ENCODE data around the gene NTSR1.
A peak's percentile ranks its signal among the peaks of the same experiment; 100 is the strongest.

The NTSR1 gene

GRCh38 chr20:62755817-62756724 is 47.4 kb downstream of the NTSR1 start:
- TF ChIP-seq SUZ12 (IDR thresholded peaks at IDR 0.05; ENCODE audit: extremely low read depth, insufficient read depth, insufficient read length) (no peak), YY1 (IDR thresholded peaks at IDR 0.05; ENCODE audit: insufficient read depth, insufficient read length) (no peak), ZNF274 (IDR thresholded peaks at IDR 0.05; ENCODE audit: low read depth, low read length) (no peak)
- no peak for DNase-seq (ENCODE audit: low read depth, low spot score)
- Histone ChIP-seq H3K36me3 (ENCODE audit: insufficient read depth, insufficient read length, low read length) (no peaks in the 10 kb centered on the region), H3K4me3 (ENCODE audit: insufficient read length, low read depth) (no peak overlapping the region), H3K9ac (ENCODE audit: insufficient read length, low read depth) (no peak overlapping the region), H3K9me3 (ENCODE audit: insufficient read depth, low read length) (no peaks in the 10 kb centered on the region), H3K27me3 (ENCODE audit: insufficient read depth, insufficient read length) (peaks cover 3% of the 10 kb centered on the region), H3K4me1 (ENCODE audit: insufficient read depth, insufficient read length) (peaks cover 29% of the 10 kb centered on the region)

- no peaks in the 10 kb centered on the region for H3K36me3 ChIP-seq (ENCODE audit: insufficient read depth, insufficient read length, low read length)
- H3K4me1 ChIP-seq (ENCODE audit: insufficient read depth, insufficient read length) = peaks cover 15% of the 10 kb centered on the region
- H3K27me3 ChIP-seq (ENCODE audit: insufficient read depth, insufficient read length) = peaks cover 3% of the 10 kb centered on the region
- no peak overlapping the region for H3K4me3 ChIP-seq (ENCODE audit: insufficient read length, low read depth)
- TF ChIP-seq YY1 (IDR thresholded peaks at IDR 0.05; ENCODE audit: insufficient read depth, insufficient read length) (no peak), ZNF274 (IDR thresholded peaks at IDR 0.05; ENCODE audit: low read depth, low read length) (no peak), SUZ12 (IDR thresholded peaks at IDR 0.05; ENCODE audit: extremely low read depth, insufficient read depth, insufficient read length) (no peak)
- DNase-seq (ENCODE audit: low read depth, low spot score) = no peak
- H3K9me3 ChIP-seq (ENCODE audit: insufficient read depth, low read length) = no peaks in the 10 kb centered on the region
- no peak overlapping the region for H3K9ac ChIP-seq (ENCODE audit: insufficient read length, low read depth)
Measured at GRCh38 chr20:62758226-62758912, 49.7 kb downstream of the NTSR1 start.

- H3K4me1 ChIP-seq (ENCODE audit: insufficient read depth, insufficient read length) = peaks cover 17% of the 10 kb centered on the region
- no peak overlapping the region for H3K9ac ChIP-seq (ENCODE audit: insufficient read length, low read depth)
- H3K36me3 ChIP-seq (ENCODE audit: insufficient read depth, insufficient read length, low read length) = no peaks in the 10 kb centered on the region
- no peak for TF ChIP-seq SUZ12 (IDR thresholded peaks at IDR 0.05; ENCODE audit: extremely low read depth, insufficient read depth, insufficient read length)
- no peak for TF ChIP-seq ZNF274 (IDR thresholded peaks at IDR 0.05; ENCODE audit: low read depth, low read length)
- TF ChIP-seq YY1 (IDR thresholded peaks at IDR 0.05; ENCODE audit: insufficient read depth, insufficient read length) = no peak
- DNase-seq (ENCODE audit: low read depth, low spot score) = no peak
- H3K4me3 ChIP-seq (ENCODE audit: insufficient read length, low read depth) = no peak overlapping the region
- H3K9me3 ChIP-seq (ENCODE audit: insufficient read depth, low read length) = no peaks in the 10 kb centered on the region
- peaks cover 3% of the 10 kb centered on the region for H3K27me3 ChIP-seq (ENCODE audit: insufficient read depth, insufficient read length)
Measured at GRCh38 chr20:62759981-62760431, 51.4 kb downstream of the NTSR1 start.

GRCh38 chr20:62760471-62760855 is 51.8 kb downstream of the NTSR1 start:
- peaks cover 3% of the 10 kb centered on the region for H3K27me3 ChIP-seq (ENCODE audit: insufficient read depth, insufficient read length)
- TF ChIP-seq ZNF274 (IDR thresholded peaks at IDR 0.05; ENCODE audit: low read depth, low read length) = no peak
- no peak for TF ChIP-seq SUZ12 (IDR thresholded peaks at IDR 0.05; ENCODE audit: extremely low read depth, insufficient read depth, insufficient read length)
- no peak for TF ChIP-seq YY1 (IDR thresholded peaks at IDR 0.05; ENCODE audit: insufficient read depth, insufficient read length)
- DNase-seq (ENCODE audit: low read depth, low spot score) = no peak

GRCh38 chr20:62760856-62761758 is 52.5 kb downstream of the NTSR1 start:
- Histone ChIP-seq H3K9ac (ENCODE audit: insufficient read length, low read depth) (peak overlapping the region; percentile 24), H3K36me3 (ENCODE audit: insufficient read depth, insufficient read length, low read length) (no peaks in the 10 kb centered on the region), H3K4me1 (ENCODE audit: insufficient read depth, insufficient read length) (peaks cover 17% of the 10 kb centered on the region), H3K9me3 (ENCODE audit: insufficient read depth, low read length) (no peaks in the 10 kb centered on the region), H3K4me3 (ENCODE audit: insufficient read length, low read depth) (no peak overlapping the region), H3K27me3 (ENCODE audit: insufficient read depth, insufficient read length) (peaks cover 3% of the 10 kb centered on the region)
- no peak for DNase-seq (ENCODE audit: low read depth, low spot score)
- TF ChIP-seq YY1 (IDR thresholded peaks at IDR 0.05; ENCODE audit: insufficient read depth, insufficient read length) = no peak
- no peak for TF ChIP-seq ZNF274 (IDR thresholded peaks at IDR 0.05; ENCODE audit: low read depth, low read length)
- no peak for TF ChIP-seq SUZ12 (IDR thresholded peaks at IDR 0.05; ENCODE audit: extremely low read depth, insufficient read depth, insufficient read length)

More at GRCh38 chr20:62760471-62760855, 51.8 kb downstream of the NTSR1 start:
- peak overlapping the region; percentile 24 for H3K9ac ChIP-seq (ENCODE audit: insufficient read length, low read depth)
- no peaks in the 10 kb centered on the region for H3K9me3 ChIP-seq (ENCODE audit: insufficient read depth, low read length)
- H3K4me3 ChIP-seq (ENCODE audit: insufficient read length, low read depth) = no peak overlapping the region
- no peaks in the 10 kb centered on the region for H3K36me3 ChIP-seq (ENCODE audit: insufficient read depth, insufficient read length, low read length)
- peaks cover 17% of the 10 kb centered on the region for H3K4me1 ChIP-seq (ENCODE audit: insufficient read depth, insufficient read length)

GRCh38 chr20:62761759-62762131 is 53.1 kb downstream of the NTSR1 start:
- Histone ChIP-seq H3K9ac (ENCODE audit: insufficient read length, low read depth) (no peak overlapping the region), H3K27me3 (ENCODE audit: insufficient read depth, insufficient read length) (peaks cover 3% of the 10 kb centered on the region), H3K4me3 (ENCODE audit: insufficient read length, low read depth) (no peak overlapping the region), H3K4me1 (ENCODE audit: insufficient read depth, insufficient read length) (peaks cover 17% of the 10 kb centered on the region), H3K9me3 (ENCODE audit: insufficient read depth, low read length) (no peaks in the 10 kb centered on the region), H3K36me3 (ENCODE audit: insufficient read depth, insufficient read length, low read length) (no peaks in the 10 kb centered on the region)
- no peak for DNase-seq (ENCODE audit: low read depth, low spot score)
- no peak for TF ChIP-seq SUZ12 (IDR thresholded peaks at IDR 0.05; ENCODE audit: extremely low read depth, insufficient read depth, insufficient read length)
- no peak for TF ChIP-seq ZNF274 (IDR thresholded peaks at IDR 0.05; ENCODE audit: low read depth, low read length)
- TF ChIP-seq YY1 (IDR thresholded peaks at IDR 0.05; ENCODE audit: insufficient read depth, insufficient read length) = no peak

Data from NT2/D1 (cell line).